Astrocyte (in vitro differentiated cells and primary cell): ENCODE measurements around the gene KIR3DL3. TPM values are rescaled to one million over a fixed set of nuclear protein-coding genes. Genes with fewer than 3 reads are reported as not detected.

Experiments
- DNase-seq: peaks from one replicate; pipeline ENCODE4 v3.0.0-alpha.2; 2010; ENCODE audit warnings: low read depth
- FAIRE-seq: peaks from 2 replicates; lab custom pipeline; 2011; peaks lifted over from hg19 to GRCh38; lab: Jason Lieb, UNC
- H2AFZ ChIP-seq: 2 replicates; pipeline ENCODE4 v1.6.0; 2012; ENCODE audit warnings: low read depth, low read length, inconsistent platforms
- H3K27ac ChIP-seq: 2 replicates; pipeline ENCODE4 v1.5.1; 2011; ENCODE audit warnings: low read depth, low read length, inconsistent platforms
- H3K27me3 ChIP-seq: 2 replicates; pipeline ENCODE4 v1.6.0; 2011; ENCODE audit warnings: low read length, inconsistent platforms; ENCODE audit not compliant: insufficient read depth
- H3K36me3 ChIP-seq: 2 replicates; pipeline ENCODE4 v1.5.1; 2011; ENCODE audit warnings: low read length, inconsistent platforms; ENCODE audit not compliant: insufficient read depth
- H3K4me1 ChIP-seq: 2 replicates; pipeline ENCODE4 v1.5.1; 2011; ENCODE audit warnings: low read length, inconsistent platforms; ENCODE audit not compliant: insufficient read depth
- H3K4me2 ChIP-seq: 2 replicates; pipeline ENCODE4 v1.6.0; 2012; ENCODE audit warnings: low read length, inconsistent platforms
- H3K4me3 ChIP-seq: 2 replicates; pipeline ENCODE4 v1.5.1; 2011; ENCODE audit warnings: low read depth, mild to moderate bottlenecking, low read length, inconsistent platforms; ENCODE audit not compliant: insufficient read depth
- H3K79me2 ChIP-seq: 2 replicates; pipeline ENCODE4 v1.6.0; 2012; ENCODE audit warnings: mild to moderate bottlenecking, low read length, inconsistent platforms; ENCODE audit not compliant: insufficient read depth
- H3K9ac ChIP-seq: 2 replicates; pipeline ENCODE4 v1.6.0; 2012; ENCODE audit warnings: mild to moderate bottlenecking, low read length, inconsistent platforms
- H3K9me3 ChIP-seq: 2 replicates; pipeline ENCODE4 v1.5.1; 2012; ENCODE audit warnings: low read depth, mild to moderate bottlenecking, low read length, inconsistent platforms; ENCODE audit not compliant: insufficient read depth
- H4K20me1 ChIP-seq: 2 replicates; pipeline ENCODE4 v1.6.0; 2012; ENCODE audit warnings: low read length, inconsistent platforms; ENCODE audit not compliant: insufficient read depth
- H3K27ac Mint-ChIP-seq: one replicate; pipeline ENCODE4 v1.8.0; 2021; ENCODE audit warnings: mild to moderate bottlenecking, mixed read lengths; ENCODE audit not compliant: unreplicated experiment
- H3K27me3 Mint-ChIP-seq: one replicate; pipeline ENCODE4 v1.8.0; 2021; ENCODE audit warnings: low read depth, mixed read lengths; ENCODE audit not compliant: unreplicated experiment
- H3K36me3 Mint-ChIP-seq: one replicate; pipeline ENCODE4 v1.8.0; 2021; ENCODE audit warnings: low read depth, mixed read lengths; ENCODE audit not compliant: unreplicated experiment
- H3K4me1 Mint-ChIP-seq: one replicate; pipeline ENCODE4 v1.8.0; 2021; ENCODE audit warnings: low read depth, mixed read lengths; ENCODE audit not compliant: unreplicated experiment
- H3K4me3 Mint-ChIP-seq: one replicate; pipeline ENCODE4 v1.8.0; 2021; ENCODE audit warnings: mild to moderate bottlenecking, moderate library complexity, mixed read lengths; ENCODE audit not compliant: unreplicated experiment
- H3K9me3 Mint-ChIP-seq: one replicate; pipeline ENCODE4 v1.8.0; 2021; ENCODE audit warnings: mild to moderate bottlenecking, mixed read lengths; ENCODE audit not compliant: unreplicated experiment
- CTCF ChIP-seq: IDR thresholded peaks from 2 replicates; pipeline ENCODE4 v1.5.1; 2011; ENCODE audit warnings: low read depth, mild to moderate bottlenecking, inconsistent platforms, low read length, moderate library complexity; ENCODE audit not compliant: insufficient read depth
- EZH2 ChIP-seq: IDR thresholded peaks from 2 replicates; pipeline ENCODE4 v1.6.1; 2012; ENCODE audit warnings: mild to moderate bottlenecking, low read length, inconsistent platforms; ENCODE audit not compliant: insufficient read depth
- total RNA-seq: library from RNA; stranded (reverse); gene quantifications from 2 replicates; pipeline ENCODE4 v1.2.1, GENCODE V29; 2021

The KIR3DL3 gene
- total RNA-seq, 1 donor from 2014 or later: not detected

- TF ChIP-seq EZH2: no peak
- Histone ChIP-seq H3K36me3 (no peaks in the 10 kb centered on the region), H3K9me3 (no peaks in the 10 kb centered on the region), H3K27ac (no peak overlapping the region), H3K4me2 (no peak overlapping the region), H3K9ac (no peak overlapping the region), H3K79me2 (no peaks in the 10 kb centered on the region), H2AFZ (no peak overlapping the region), H3K4me3 (no peak overlapping the region), H3K4me1 (no peaks in the 10 kb centered on the region), H4K20me1 (no peaks in the 10 kb centered on the region), H3K27me3 (no peaks in the 10 kb centered on the region)
- H3K36me3 Mint-ChIP-seq: no peaks in the 10 kb centered on the region
- no peak for FAIRE-seq
- H3K27me3 Mint-ChIP-seq: no peaks in the 10 kb centered on the region
- H3K9me3 Mint-ChIP-seq: peaks cover 6% of the 10 kb centered on the region
- no peak for DNase-seq
- no peak overlapping the region for H3K4me3 Mint-ChIP-seq
- no peaks in the 10 kb centered on the region for H3K4me1 Mint-ChIP-seq
- no peak overlapping the region for H3K27ac Mint-ChIP-seq
These were observed 41.9 kb upstream of the KIR3DL3 start for GRCh38 chr19:54682306-54682856.

GRCh38 chr19:54684527-54684926, 39.7 kb upstream of the KIR3DL3 start:
- no peak overlapping the region for H2AFZ ChIP-seq
- no peaks in the 10 kb centered on the region for H3K79me2 ChIP-seq
- FAIRE-seq: no peak
- Mint-ChIP-seq H3K4me3 (no peak overlapping the region), H3K9me3 (peaks cover 5% of the 10 kb centered on the region), H3K4me1 (no peaks in the 10 kb centered on the region), H3K27ac (no peak overlapping the region), H3K36me3 (no peaks in the 10 kb centered on the region), H3K27me3 (no peaks in the 10 kb centered on the region)
- DNase-seq: peak; percentile 2
- no peak overlapping the region for H3K4me2 ChIP-seq
- H3K27ac ChIP-seq: no peak overlapping the region
- H3K9me3 ChIP-seq: no peaks in the 10 kb centered on the region
- no peaks in the 10 kb centered on the region for H3K4me1 ChIP-seq
- no peak overlapping the region for H3K9ac ChIP-seq
- H3K27me3 ChIP-seq: no peaks in the 10 kb centered on the region
- H4K20me1 ChIP-seq: no peaks in the 10 kb centered on the region
- H3K36me3 ChIP-seq: no peaks in the 10 kb centered on the region
- no peak overlapping the region for H3K4me3 ChIP-seq
- TF ChIP-seq CTCF: no peak
- no peak for TF ChIP-seq EZH2

GRCh38 chr19:54691582-54692297, 32.5 kb upstream of the KIR3DL3 start:
- Mint-ChIP-seq H3K9me3 (peaks cover 12% of the 10 kb centered on the region), H3K4me3 (no peak overlapping the region), H3K36me3 (no peaks in the 10 kb centered on the region), H3K4me1 (no peaks in the 10 kb centered on the region), H3K27me3 (no peaks in the 10 kb centered on the region), H3K27ac (no peak overlapping the region)
- H3K27ac ChIP-seq: no peak overlapping the region
- no peak overlapping the region for H2AFZ ChIP-seq
- H3K79me2 ChIP-seq: no peaks in the 10 kb centered on the region
- H3K36me3 ChIP-seq: no peaks in the 10 kb centered on the region
- H3K9me3 ChIP-seq: peaks cover 7% of the 10 kb centered on the region
- no peaks in the 10 kb centered on the region for H3K27me3 ChIP-seq
- H3K4me1 ChIP-seq: no peaks in the 10 kb centered on the region
- DNase-seq (no peak), FAIRE-seq (no peak)
- no peak overlapping the region for H3K9ac ChIP-seq
- TF ChIP-seq CTCF: no peak
- no peak for TF ChIP-seq EZH2
- no peaks in the 10 kb centered on the region for H4K20me1 ChIP-seq
- no peak overlapping the region for H3K4me2 ChIP-seq
- no peak overlapping the region for H3K4me3 ChIP-seq
